Panc1 (cell line): ENCODE data around the gene JADE2. TPM values are rescaled to one million over a fixed set of nuclear protein-coding genes. Genes with fewer than 3 reads are reported as not detected.
"Not testable (repeated sequence)": the region's sequence is repeated elsewhere in the genome, so short reads cannot be mapped to it uniquely, and the experiment has no call there.

Source experiments
- ATAC-seq: fragments of 200-7000 bp; cut with Tn5 transposase; 2 replicates; pipeline ENCODE4 v1.9.1; 2020; ENCODE audit warnings: mild to moderate bottlenecking, moderate library complexity
- BruUV-seq: library from RNA; stranded (reverse); fragments of 400-500 nt; replicated peaks from 2 replicates; lab custom pipeline; 2021; lab: Mats Ljungman, UMichigan
- CTCF ChIA-PET: fragments of 300-600 bp; sonication (Branson Sonifier 250); formaldehyde crosslinking; loops from one replicate; lab custom pipeline; 2022; ENCODE audit warnings: antibody characterized with exemption; lab: Charles Lee
- POLR2A ChIA-PET: fragments of 300-600 bp; sonication (Branson Sonifier 250); formaldehyde crosslinking; loops from one replicate; lab custom pipeline; 2022; ENCODE audit warnings: antibody characterized with exemption; lab: Charles Lee
- DNase-seq: peaks from one replicate; pipeline ENCODE4 v3.0.0-alpha.2; 2010; ENCODE audit warnings: low read depth, low spot score
- H3K27ac ChIP-seq: 2 replicates; pipeline ENCODE4 v1.5.1; 2011; ENCODE audit warnings: mild to moderate bottlenecking, low read length, inconsistent platforms
- H3K27me3 ChIP-seq: fragments of 200-500 bp; sonication (Bioruptor generic); 2 replicates; pipeline ENCODE4 v1.6.0; 2014; ENCODE audit warnings: low read length, inconsistent platforms; ENCODE audit not compliant: control insufficient read depth, insufficient read depth
- H3K36me3 ChIP-seq: fragments of 200-500 bp; sonication (Bioruptor generic); 2 replicates; pipeline ENCODE4 v1.5.1; 2014; ENCODE audit warnings: inconsistent platforms, mild to moderate bottlenecking, low read length, moderate library complexity; ENCODE audit not compliant: control insufficient read depth, insufficient read depth
- H3K4me1 ChIP-seq: 2 replicates; pipeline ENCODE4 v1.5.1; 2011; ENCODE audit warnings: inconsistent platforms, mild to moderate bottlenecking, low read length, moderate library complexity; ENCODE audit not compliant: control insufficient read depth, insufficient read depth
- H3K4me3 ChIP-seq, 2 experiments: 2 replicates each; pipeline ENCODE4 v1.5.1; 2011 to 2012; ENCODE audit warnings: low read depth in 2 of 2, low read length in 2 of 2, mild to moderate bottlenecking in 2 of 2, inconsistent platforms in 1 of 2, moderate library complexity in 1 of 2
- H3K9me3 ChIP-seq: fragments of 200-500 bp; sonication (Bioruptor generic); 2 replicates; pipeline ENCODE4 v1.5.1; 2014; ENCODE audit warnings: low read depth, mild to moderate bottlenecking, inconsistent platforms, low read length, moderate library complexity; ENCODE audit not compliant: control insufficient read depth, insufficient read depth
- POLR2AphosphoS5 ChIP-seq: IDR thresholded peaks from 2 replicates; pipeline ENCODE4 v1.6.1; 2012; ENCODE audit warnings: mild to moderate bottlenecking, low read depth, low read length, moderate library complexity
- SIN3A ChIP-seq: IDR thresholded peaks from 2 replicates; pipeline ENCODE4 v1.6.1; 2012; ENCODE audit warnings: low read depth, mild to moderate bottlenecking, low read length, moderate library complexity, borderline replicate concordance; ENCODE audit not compliant: insufficient read depth
- TCF7L2 ChIP-seq: IDR thresholded peaks from 2 replicates; pipeline ENCODE4 v1.6.1; 2011; ENCODE audit warnings: mild to moderate bottlenecking, low read depth, low read length, inconsistent platforms
- in situ Hi-C: cut with HindIII; loops from 2 replicates; pipeline ENCODE4 v1.10.0; 2016; ENCODE audit warnings: low sequenced_read_pairs, low pct_unique_long_range_greater_than_20kb
- intact Hi-C: fragments of 100-400 bp; cut with micrococcal nuclease; formaldehyde crosslinking; loops from one replicate; pipeline ENCODE4 v1.10.0; 2022; ENCODE audit not compliant: unreplicated experiment
- total RNA-seq: library from RNA; stranded (reverse); gene quantifications from one replicate; pipeline ENCODE4 v1.2.1, GENCODE V29; 2021; ENCODE audit not compliant: unreplicated experiment
- TF ChIP-seq, protein P1 (sequence below): fragments of 450-650 bp; IDR thresholded peaks from 2 replicates; pipeline ENCODE4 v1.5.1; 2017; ENCODE audit warnings: mild to moderate bottlenecking
- TF ChIP-seq, protein P2 (sequence below), 2 experiments: IDR thresholded peaks; 2 replicates each; pipeline ENCODE4 v1.6.1; 2011 to 2012; ENCODE audit warnings: low read depth in 2 of 2, control low read depth in 1 of 2, low read length in 1 of 2, mild to moderate bottlenecking in 1 of 2, moderate library complexity in 1 of 2; ENCODE audit not compliant: insufficient read depth in 1 of 2

Gene JADE2
- total RNA-seq, 1 experiment from 2014 or later, result 80.0 TPM

DNA sequence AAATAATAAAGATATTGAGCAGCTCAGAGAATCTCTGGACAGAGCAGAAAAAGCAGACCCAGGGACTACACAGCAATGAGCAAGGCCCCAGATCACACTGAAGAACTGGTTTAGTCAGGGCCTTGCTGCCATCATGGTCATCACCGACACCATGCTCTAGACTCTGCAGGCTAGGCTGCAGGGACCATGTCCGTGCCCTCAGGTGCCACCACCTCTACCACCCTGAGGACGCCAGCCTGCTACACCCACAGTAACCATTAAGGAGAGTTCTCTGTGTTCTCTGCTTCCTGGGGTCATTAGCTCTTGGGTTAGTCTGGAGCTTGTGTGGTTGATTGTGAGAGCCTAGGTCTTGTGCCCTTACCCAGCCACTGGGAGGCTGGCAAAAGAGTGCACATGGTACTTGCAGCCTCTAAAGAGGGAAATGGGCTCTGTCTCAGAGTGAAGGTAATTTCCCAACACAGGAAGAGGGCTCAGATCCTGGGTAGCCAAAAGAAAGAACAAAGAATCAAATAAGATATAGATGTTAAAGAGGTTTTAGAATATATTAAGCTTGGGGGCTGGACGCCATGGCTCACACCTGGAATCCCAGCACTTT lies 31.9 kb upstream of the JADE2 start:
- DNase-seq (no peak), ATAC-seq (no peak)
- in situ Hi-C loops, result no loop called here
- Histone ChIP-seq H3K27ac (no peak overlapping the region), H3K36me3 (no peaks in the 10 kb centered on the region), H3K4me3 (no peak overlapping the region), H3K27me3 (no peaks in the 10 kb centered on the region), H3K9me3 (no peaks in the 10 kb centered on the region), H3K4me1 (no peaks in the 10 kb centered on the region)
- no TSS peak for BruUV-seq
- ChIA-PET CTCF (no interaction called here), POLR2A (no interaction called here)
- intact Hi-C loops, result no loop called here
- TF ChIP-seq TCF7L2 (no peak), SIN3A (no peak), POLR2AphosphoS5 (no peak)
- TF ChIP-seq, protein P1, sequence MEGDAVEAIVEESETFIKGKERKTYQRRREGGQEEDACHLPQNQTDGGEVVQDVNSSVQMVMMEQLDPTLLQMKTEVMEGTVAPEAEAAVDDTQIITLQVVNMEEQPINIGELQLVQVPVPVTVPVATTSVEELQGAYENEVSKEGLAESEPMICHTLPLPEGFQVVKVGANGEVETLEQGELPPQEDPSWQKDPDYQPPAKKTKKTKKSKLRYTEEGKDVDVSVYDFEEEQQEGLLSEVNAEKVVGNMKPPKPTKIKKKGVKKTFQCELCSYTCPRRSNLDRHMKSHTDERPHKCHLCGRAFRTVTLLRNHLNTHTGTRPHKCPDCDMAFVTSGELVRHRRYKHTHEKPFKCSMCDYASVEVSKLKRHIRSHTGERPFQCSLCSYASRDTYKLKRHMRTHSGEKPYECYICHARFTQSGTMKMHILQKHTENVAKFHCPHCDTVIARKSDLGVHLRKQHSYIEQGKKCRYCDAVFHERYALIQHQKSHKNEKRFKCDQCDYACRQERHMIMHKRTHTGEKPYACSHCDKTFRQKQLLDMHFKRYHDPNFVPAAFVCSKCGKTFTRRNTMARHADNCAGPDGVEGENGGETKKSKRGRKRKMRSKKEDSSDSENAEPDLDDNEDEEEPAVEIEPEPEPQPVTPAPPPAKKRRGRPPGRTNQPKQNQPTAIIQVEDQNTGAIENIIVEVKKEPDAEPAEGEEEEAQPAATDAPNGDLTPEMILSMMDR, result no peak
- TF ChIP-seq, protein P2, sequence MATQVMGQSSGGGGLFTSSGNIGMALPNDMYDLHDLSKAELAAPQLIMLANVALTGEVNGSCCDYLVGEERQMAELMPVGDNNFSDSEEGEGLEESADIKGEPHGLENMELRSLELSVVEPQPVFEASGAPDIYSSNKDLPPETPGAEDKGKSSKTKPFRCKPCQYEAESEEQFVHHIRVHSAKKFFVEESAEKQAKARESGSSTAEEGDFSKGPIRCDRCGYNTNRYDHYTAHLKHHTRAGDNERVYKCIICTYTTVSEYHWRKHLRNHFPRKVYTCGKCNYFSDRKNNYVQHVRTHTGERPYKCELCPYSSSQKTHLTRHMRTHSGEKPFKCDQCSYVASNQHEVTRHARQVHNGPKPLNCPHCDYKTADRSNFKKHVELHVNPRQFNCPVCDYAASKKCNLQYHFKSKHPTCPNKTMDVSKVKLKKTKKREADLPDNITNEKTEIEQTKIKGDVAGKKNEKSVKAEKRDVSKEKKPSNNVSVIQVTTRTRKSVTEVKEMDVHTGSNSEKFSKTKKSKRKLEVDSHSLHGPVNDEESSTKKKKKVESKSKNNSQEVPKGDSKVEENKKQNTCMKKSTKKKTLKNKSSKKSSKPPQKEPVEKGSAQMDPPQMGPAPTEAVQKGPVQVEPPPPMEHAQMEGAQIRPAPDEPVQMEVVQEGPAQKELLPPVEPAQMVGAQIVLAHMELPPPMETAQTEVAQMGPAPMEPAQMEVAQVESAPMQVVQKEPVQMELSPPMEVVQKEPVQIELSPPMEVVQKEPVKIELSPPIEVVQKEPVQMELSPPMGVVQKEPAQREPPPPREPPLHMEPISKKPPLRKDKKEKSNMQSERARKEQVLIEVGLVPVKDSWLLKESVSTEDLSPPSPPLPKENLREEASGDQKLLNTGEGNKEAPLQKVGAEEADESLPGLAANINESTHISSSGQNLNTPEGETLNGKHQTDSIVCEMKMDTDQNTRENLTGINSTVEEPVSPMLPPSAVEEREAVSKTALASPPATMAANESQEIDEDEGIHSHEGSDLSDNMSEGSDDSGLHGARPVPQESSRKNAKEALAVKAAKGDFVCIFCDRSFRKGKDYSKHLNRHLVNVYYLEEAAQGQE (IDR thresholded peaks at IDR 0.05; ENCODE audit: insufficient read depth in 1 of 2, low read depth in 2 of 2, low read length in 1 of 2), result no peak

DNA sequence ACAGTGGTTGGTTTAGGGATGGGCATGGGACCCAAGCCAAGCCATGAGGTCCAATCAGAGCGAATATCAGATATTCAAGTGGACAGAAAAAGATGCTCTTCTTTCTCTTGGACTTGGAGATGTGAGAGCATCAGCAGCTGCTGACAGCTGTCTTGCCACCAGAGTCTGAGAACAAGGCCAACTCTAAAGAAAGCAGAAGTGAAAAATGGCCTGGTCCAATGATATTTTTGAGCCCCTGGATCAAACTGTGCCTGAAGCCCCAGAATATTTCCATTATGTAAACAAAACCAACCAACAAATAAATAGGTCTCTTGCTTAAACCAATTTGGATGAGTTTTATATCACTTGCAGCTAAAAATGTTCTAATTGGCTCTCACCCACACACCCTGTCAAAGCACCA lies 30.7 kb upstream of the JADE2 start:
- Histone ChIP-seq H3K4me3 (no peak overlapping the region), H3K27ac (no peak overlapping the region), H3K36me3 (no peaks in the 10 kb centered on the region), H3K27me3 (no peaks in the 10 kb centered on the region), H3K4me1 (no peaks in the 10 kb centered on the region), H3K9me3 (no peaks in the 10 kb centered on the region)
- no TSS peak for BruUV-seq
- ATAC-seq (no peak), DNase-seq (no peak)
- POLR2A ChIA-PET, result no interaction called here
- in situ Hi-C loops (no loop called here), intact Hi-C loops (no loop called here)
- no peak for TF ChIP-seq TCF7L2
- TF ChIP-seq, protein P1, result no peak
- CTCF ChIA-PET, result interaction anchor here (0.6 kb wide), 1 partner anchor 92 kb away, joined by 10 read pairs; no protein-coding TSS in a partner anchor

DNA sequence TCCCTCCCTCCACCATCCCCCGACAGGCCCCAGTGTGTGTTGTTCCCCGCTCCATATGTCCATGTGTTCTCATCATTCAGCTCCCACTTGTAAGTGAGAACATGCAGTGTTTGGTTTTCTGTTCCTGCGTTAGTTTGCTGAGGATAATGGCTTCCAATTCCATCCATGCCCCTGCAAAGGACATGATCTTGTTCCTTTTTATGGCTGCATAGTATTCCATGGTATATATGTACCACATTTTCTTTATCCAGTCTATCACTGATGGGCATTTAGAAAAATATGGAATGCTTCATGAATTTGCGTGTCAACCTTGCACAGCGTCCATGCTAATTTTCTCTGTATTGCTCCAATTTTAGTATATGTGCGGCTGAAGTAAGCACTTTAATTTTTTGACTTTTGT lies 25.6 kb upstream of the JADE2 start:
- H3K27me3 ChIP-seq, H3K27ac ChIP-seq, intact Hi-C loops, H3K4me3 ChIP-seq, H3K9me3 ChIP-seq, CTCF ChIA-PET, DNase-seq, POLR2A ChIA-PET, ATAC-seq, H3K36me3 ChIP-seq, BruUV-seq, in situ Hi-C loops: not testable (repeated sequence)
- peaks cover 23% of the 10 kb centered on the region for H3K4me1 ChIP-seq
